Measurements from ENCODE around the gene SLC35B2. TPM values are rescaled to one million over a fixed set of nuclear protein-coding genes. Genes with fewer than 3 reads are reported as not detected.
"Not testable (repeated sequence)": the region's sequence is repeated elsewhere in the genome, so short reads cannot be mapped to it uniquely, and the experiment has no call there.

The SLC35B2 gene
- total and polyA plus RNA-seq, 11 donors = 10.2 to 36.7 (median 26.4) TPM

DNA sequence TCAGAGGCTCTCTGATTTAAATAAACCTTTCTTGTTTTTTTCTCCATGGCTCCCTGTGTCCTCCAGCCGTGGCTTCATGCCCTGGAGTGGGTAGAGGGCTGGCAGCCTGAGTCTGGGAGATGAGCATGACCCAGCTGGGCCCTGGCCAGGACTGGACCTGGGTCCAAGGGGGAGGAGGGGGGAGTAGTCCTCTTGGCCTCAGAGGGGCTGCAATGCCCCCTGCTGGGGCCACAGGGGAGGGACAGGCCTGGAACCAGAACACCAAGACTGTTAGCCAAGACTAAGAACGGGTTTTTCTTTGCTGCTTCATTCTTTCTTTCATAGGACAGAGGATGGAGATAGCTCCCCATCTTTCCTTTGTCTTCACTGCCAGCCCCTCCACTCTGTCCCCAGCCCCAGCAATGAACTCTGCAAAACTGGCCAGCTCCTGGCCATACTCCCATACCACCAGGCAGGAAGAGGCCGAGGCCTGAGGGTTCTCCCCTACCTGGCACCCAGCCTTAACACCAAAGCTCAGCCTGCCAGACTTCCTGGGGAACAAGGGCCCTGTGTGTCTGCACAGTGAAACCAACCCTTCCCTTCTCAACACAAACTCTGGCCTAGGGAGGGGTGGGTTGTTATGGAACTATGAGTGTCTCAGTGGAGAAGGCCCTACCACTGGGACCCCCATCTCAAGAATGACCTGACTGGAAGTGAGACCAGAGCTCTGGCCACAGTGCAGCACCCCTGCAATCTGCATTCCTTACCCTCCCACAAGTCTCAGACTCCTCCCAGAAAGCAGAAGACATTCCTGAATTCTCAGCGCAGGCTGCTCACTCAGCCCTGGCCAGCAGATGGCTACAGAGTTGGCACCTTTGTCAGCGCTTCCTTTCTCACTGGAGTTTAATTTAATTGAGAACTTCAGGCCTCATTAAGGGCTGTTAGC is 23.0 kb downstream of the SLC35B2 start:
- Histone ChIP-seq H3K4me1 (peaks cover 3 to 88% (median 58%) of the 10 kb centered on the region in 12 donors), H3K4me3 (no peak overlapping the region)
- 20 to 25% (median 22%) methylated on average over 5 of the region's 5 CpGs for WGBS, 4 donors

GRCh38 chr6:44233567-44234100 is 23.7 kb downstream of the SLC35B2 start:
- no peaks in the 10 kb centered on the region for H3K9me3 ChIP-seq
- H3K36me3 ChIP-seq = peaks cover 0 to 54% (median 38%) of the 10 kb centered on the region in 9 donors
- DNase-seq = no peak
- no peaks in the 10 kb centered on the region for H3K27me3 ChIP-seq
- TF ChIP-seq CTCF (IDR thresholded peaks at IDR 0.05) (no peak), POLR2A (IDR thresholded peaks at IDR 0.05) (no peak)
- peaks cover 3 to 95% (median 64%) of the 10 kb centered on the region in 12 donors for H3K4me1 ChIP-seq
- H3K27ac ChIP-seq = peak overlapping the region; percentile 78 to 99 (median 91)
- 30 to 53% (median 42%) methylated on average over 12 to 14 of the region's 14 CpGs for WGBS, 4 donors
- peak in 3 of 4 donors; percentile 24 to 44 (median 35) for ATAC-seq
- intact Hi-C loops (cut with DNase I) = loop anchor here in 6 of 10 donors (1.0 to 10.0 kb wide), 7 partner anchors 13 to 459 kb away; partner anchors contain the start of gene VEGFA (in 1 of the 6)
- no peak overlapping the region for H3K4me3 ChIP-seq

More for the DNA sequence above, 23.0 kb downstream of the SLC35B2 start:
- intact Hi-C loops (cut with DNase I) = loop anchor here in 8 of 10 donors (1.0 to 10.0 kb wide), 9 partner anchors 14 to 460 kb away; partner anchors contain the start of gene VEGFA (in 1 of the 8)
- Histone ChIP-seq H3K36me3 (peaks cover 0 to 50% (median 37%) of the 10 kb centered on the region in 9 donors), H3K27ac (peak overlapping the region; percentile 78 to 99 (median 91)), H3K27me3 (no peaks in the 10 kb centered on the region), H3K9me3 (no peaks in the 10 kb centered on the region)
- DNase-seq (peak; percentile 89 to 94 (median 92)), ATAC-seq (peak; percentile 66 to 82 (median 72))
- peak; percentile 69 to 90 (median 84) for TF ChIP-seq CTCF (IDR thresholded peaks at IDR 0.05)
- no peak for TF ChIP-seq POLR2A (IDR thresholded peaks at IDR 0.05)

GRCh38 chr6:44232676-44233566 is 24.4 kb downstream of the SLC35B2 start:
- Histone ChIP-seq H3K4me3 (no peak overlapping the region), H3K27ac (peak overlapping the region; percentile 78 to 99 (median 91)), H3K36me3 (peaks cover 0 to 54% (median 38%) of the 10 kb centered on the region in 9 donors), H3K4me1 (peaks cover 3 to 96% (median 65%) of the 10 kb centered on the region in 12 donors), H3K27me3 (no peaks in the 10 kb centered on the region), H3K9me3 (no peaks in the 10 kb centered on the region)
- WGBS, 4 donors = 65 to 73% (median 71%) methylated on average over 14 to 16 of the region's 16 CpGs
- DNase-seq (peak in 2 of 5 donors; percentile 16 to 39), ATAC-seq (no peak)
- TF ChIP-seq CTCF (IDR thresholded peaks at IDR 0.05) (no peak), POLR2A (IDR thresholded peaks at IDR 0.05) (no peak)
- intact Hi-C loops (cut with DNase I) = loop anchor here in 5 of 10 donors (5.0 to 10.0 kb wide), 3 partner anchors 136 to 458 kb away; partner anchors contain the start of gene VEGFA (in 1 of the 5)

DNA sequence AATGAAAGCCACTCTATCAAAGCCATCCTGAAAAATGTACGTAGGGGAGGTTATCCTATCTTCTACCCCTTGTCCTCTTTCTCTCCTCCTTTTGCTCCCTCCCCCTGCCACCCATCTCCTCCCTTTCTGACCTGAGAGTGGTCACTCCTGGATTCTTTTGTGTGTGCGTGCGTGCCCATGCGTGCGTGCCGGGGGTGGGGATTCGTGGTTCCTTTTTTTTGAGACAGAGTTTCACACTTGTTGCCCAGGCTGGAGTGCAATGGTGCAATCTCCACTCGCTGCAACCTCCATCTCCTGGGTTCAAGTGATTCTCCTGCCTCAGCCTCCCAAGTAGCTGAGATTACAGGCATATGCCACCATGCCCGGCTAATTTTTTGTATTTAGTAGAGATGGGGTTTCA is 25.9 kb downstream of the SLC35B2 start:
- 86 to 92% (median 89%) methylated on average over 9 of the region's 9 CpGs for WGBS, 4 donors
- not testable (repeated sequence) for H3K27me3 ChIP-seq, ATAC-seq, H3K4me3 ChIP-seq, H3K9me3 ChIP-seq
- H3K27ac ChIP-seq = peak overlapping the region in 10 of 12 donors; percentile 6 to 99 (median 92)
- peak in 1 of 5 donors; percentile 26 for DNase-seq
- H3K36me3 ChIP-seq = peaks cover 0 to 54% (median 38%) of the 10 kb centered on the region in 9 donors
- H3K4me1 ChIP-seq = peaks cover 3 to 99% (median 68%) of the 10 kb centered on the region in 12 donors
- intact Hi-C loops (cut with DNase I) = loop anchor here in 5 of 10 donors (5.0 to 10.0 kb wide), 3 partner anchors 134 to 457 kb away; partner anchors contain the start of gene VEGFA (in 1 of the 5)
